IPS-18c (cell line): ENCODE measurements around the gene MAPK11.
"Not testable (repeated sequence)": the region's sequence is repeated elsewhere in the genome, so short reads cannot be mapped to it uniquely, and the experiment has no call there.

Experiments used
- H3K4me3 ChIP-seq: 2 replicates; pipeline ENCODE4 v1.7.0; 2013; ENCODE audit warnings: low read depth, mild to moderate bottlenecking, low read length, moderate library complexity; ENCODE audit not compliant: insufficient read depth
- H3K9me3 ChIP-seq: one replicate; pipeline ENCODE4 v1.6.1; 2013; ENCODE audit warnings: mild to moderate bottlenecking, low read length, moderate library complexity; ENCODE audit not compliant: control insufficient read depth, insufficient read depth

MAPK11 gene

GRCh38 chr22:50273352-50273751 is 3.2 kb upstream of the MAPK11 start:
- H3K9me3 ChIP-seq, H3K4me3 ChIP-seq: not testable (repeated sequence)

DNA sequence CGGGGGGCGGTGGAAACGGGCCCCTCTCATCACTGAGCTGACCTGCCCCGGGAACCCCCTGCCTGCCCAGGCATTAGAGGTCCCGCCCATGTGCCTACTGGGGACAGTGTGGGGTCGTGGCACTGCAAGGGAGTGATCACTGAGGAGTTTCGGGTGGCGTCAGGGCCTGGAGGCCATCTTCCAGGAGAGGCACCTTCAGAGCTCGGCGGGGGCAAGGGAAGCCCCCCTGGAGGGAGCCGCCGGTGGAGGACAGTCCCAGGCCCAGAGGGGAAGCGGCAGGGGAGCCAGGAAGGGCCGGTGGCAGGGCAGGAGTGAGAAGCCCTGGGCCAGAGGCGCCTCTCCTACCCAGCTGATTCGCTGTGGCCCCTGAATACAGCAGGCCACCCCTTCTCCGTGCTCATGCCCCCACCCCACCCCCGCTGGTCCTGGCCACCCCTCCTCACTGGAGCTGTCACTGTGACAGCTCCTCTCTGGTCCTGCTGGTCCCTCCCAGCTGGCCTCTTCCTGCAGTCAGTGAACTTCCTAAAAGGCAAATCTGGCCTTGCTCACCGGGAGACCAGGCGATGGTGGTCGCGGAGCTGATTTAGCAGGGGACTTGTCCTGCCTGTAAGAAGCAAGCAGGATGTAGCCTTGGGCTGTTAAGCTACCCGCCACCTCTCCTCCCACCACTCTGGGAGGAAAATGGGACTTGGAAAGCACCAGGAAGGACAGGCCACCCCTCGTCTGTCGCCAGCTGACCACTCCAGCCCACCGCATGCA is 2.0 kb upstream of the MAPK11 start:
- Histone ChIP-seq H3K9me3 (peaks cover 3% of the 10 kb centered on the region), H3K4me3 (peak overlapping the region; percentile 24)

GRCh38 chr22:50271519-50271970 is 1.4 kb upstream of the MAPK11 start:
- H3K4me3 ChIP-seq = peak overlapping the region; percentile 43
- peaks cover 3% of the 10 kb centered on the region for H3K9me3 ChIP-seq

- no peaks in the 10 kb centered on the region for H3K9me3 ChIP-seq
- H3K4me3 ChIP-seq = peak overlapping the region; percentile 43
Observed at GRCh38 chr22:50270666-50271394, 650 bp upstream of the MAPK11 start.

GRCh38 chr22:50269573-50269969 is 609 bp downstream of the MAPK11 start:
- Histone ChIP-seq H3K4me3 (peak overlapping the region; percentile 34; the same call in 1 of the 2 replicates), H3K9me3 (no peaks in the 10 kb centered on the region)

DNA sequence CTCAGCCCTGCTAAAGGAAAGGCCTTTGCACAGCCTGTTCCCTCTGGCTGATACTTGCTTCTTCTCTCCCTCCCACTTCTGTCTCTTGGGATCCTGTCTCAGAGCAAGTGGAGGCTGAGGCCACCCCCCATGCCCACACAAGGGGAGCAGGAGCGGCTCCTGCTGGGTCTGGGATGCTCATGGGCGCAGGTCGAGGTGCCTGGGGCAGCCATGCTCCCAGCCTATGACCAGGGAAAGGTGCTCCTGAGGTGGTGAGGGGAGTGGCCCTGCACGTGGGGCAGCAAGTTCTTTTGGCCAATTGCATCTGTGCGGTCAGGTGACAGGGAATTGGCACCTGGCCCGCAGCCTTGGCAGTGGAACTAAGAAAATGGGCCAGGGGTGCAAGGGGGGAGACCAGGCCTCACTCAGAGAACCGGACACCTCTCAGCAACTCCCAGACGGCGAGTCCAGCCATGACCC is 1.5 kb downstream of the MAPK11 start:
- Histone ChIP-seq H3K9me3 (no peaks in the 10 kb centered on the region), H3K4me3 (no peak overlapping the region)

- Histone ChIP-seq H3K4me3 (peak overlapping the region; percentile 28; the same call in 1 of the 2 replicates), H3K9me3 (no peaks in the 10 kb centered on the region)
Observed at GRCh38 chr22:50267591-50268390, 2.4 kb downstream of the MAPK11 start.

DNA sequence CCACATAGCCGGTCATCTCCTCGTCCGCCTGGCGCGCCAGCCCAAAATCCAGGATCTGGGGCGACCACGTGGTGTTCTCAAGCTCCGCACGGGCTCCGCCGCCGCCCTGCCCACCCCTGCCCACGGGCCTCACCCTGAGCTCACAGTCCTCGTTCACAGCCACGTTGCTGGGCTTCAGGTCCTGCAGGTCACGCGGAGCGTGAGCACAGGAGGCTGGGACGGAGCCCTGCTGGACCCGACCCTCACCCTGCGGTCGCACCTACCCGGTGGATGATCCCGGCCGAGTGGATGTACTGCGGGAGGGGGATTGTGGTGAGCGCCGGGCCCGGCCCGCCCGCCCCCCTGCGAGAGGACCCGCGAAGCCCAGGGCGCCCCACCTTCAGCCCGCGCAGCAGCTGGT is 3.2 kb downstream of the MAPK11 start:
- H3K4me3 ChIP-seq = peak overlapping the region; percentile 28; the same call in 1 of the 2 replicates
- no peaks in the 10 kb centered on the region for H3K9me3 ChIP-seq

GRCh38 chr22:50264946-50265669 is 5.1 kb downstream of the MAPK11 start:
- no peak overlapping the region for H3K4me3 ChIP-seq

GRCh38 chr22:50264104-50264745 is 6.0 kb downstream of the MAPK11 start:
- Histone ChIP-seq H3K4me3 (no peak overlapping the region), H3K9me3 (no peaks in the 10 kb centered on the region)

More at GRCh38 chr22:50264946-50265669, 5.1 kb downstream of the MAPK11 start:
- H3K9me3 ChIP-seq = no peaks in the 10 kb centered on the region

- Histone ChIP-seq H3K9me3 (no peaks in the 10 kb centered on the region), H3K4me3 (no peak overlapping the region)
Observed at GRCh38 chr22:50262973-50263617, 7.1 kb downstream of the MAPK11 start.

DNA sequence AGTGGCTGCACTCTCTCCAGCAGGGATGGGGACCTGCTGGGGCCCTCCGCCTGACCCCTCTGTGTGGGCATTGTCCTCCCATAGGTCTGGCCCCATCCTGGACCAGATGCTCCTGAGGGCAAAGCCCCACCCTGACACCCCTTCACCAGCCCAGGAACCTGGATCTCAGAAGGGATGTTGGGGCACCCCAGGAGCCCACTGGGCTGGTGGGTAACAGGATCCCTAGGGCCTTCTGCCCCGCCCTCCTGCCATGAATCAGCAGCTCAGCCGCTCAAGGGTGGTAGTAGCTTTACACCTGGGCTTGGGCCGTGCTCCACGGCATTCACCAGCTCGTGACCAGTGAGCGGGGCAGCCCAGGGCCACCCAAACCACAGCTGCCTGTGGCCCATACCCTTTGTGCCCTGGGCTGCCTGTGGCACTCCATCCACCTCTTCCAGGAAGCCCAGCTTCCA is 7.7 kb downstream of the MAPK11 start:
- no peaks in the 10 kb centered on the region for H3K9me3 ChIP-seq
- no peak overlapping the region for H3K4me3 ChIP-seq

DNA sequence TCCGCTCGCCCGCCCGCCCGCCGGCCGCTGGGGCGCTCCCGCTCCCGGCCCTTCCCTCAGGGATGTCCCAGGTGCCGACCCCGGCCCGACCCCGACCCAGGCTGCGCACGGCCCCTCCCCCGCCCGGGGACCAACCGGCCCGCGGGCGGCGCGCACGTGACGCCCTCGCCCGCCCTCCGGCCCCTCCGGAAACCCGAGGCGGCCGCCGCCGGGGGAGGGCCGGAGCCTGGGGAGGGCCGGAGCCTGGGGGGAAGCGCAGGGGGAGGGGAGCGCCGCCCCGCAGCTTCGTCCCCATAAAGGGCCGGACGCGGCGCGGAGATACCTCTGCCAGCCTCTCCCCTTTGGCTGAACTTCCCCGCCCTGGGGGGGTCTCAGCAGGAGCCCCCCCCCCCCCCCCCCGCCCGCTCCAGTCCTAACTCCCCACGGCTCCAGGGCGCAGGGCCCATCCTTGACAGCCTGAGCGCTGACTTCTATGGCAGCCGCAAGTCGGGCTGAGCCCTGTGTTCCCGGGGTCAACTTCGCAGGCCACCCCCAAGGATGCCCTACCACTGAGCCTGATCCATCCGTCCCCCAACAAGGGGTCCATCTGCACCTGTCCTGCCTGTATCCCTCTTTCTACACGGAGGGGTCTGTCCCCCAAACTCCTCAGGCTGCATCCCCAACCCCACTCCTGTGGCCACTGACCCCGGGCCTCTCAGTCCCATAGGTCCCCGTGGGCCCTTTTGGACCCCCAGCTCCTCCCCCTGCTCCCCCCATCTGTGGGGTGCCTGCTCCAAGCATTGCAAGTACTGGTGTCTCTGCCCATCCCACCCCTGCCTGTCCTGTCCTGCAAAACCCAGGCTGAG is 8.3 kb downstream of the MAPK11 start, which contains the start of gene MAPK12:
Gene MAPK12, minus strand, starts transcription at position 69 of the 845 bp plus-strand sequence. CDS start 174 bp downstream, outside the sequence.
- peak within 1 kb of the TSS; percentile 55 for H3K4me3 ChIP-seq
- H3K9me3 ChIP-seq = no peaks in the 10 kb centered on the region

DNA sequence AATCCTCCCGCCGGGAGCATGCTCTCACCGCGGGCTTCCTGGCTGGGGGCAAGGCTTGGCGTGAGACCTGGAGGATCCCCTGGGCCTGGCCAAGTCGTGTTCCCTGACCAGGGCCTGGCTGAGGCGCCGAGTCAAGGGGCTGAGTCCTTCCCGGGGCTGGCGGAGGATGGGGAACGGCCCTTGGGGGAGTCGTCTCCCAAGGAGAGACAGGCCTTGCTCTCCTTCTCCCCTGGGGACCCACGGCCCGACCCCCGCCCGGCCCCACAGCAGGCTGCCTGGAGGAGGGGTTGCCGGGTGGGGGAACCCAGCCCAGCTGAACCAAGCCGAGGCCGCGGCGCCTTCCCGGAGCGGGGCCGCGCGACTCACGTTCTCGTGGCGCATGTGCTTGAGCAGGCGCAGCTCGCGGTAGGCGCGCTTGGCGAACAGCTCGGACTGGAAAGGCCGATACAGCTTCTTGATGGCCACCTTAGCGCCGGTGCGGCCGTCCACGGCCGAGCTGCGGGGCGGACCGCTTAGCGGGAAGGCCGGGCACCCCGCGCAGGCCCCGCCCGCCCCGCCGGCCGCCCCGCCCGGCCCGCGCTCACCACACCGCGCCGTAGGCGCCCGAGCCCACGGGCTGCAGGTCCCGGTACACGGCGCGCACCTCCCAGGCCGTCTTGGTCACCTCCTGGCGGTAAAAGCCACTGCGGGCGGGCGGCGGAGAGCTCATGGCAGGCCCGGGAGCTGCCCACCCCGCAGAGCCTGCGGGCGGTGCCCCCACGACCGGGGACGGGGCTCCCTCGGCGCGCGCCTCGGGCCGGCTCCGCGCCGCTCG is 9.2 kb downstream of the MAPK11 start:
- no peaks in the 10 kb centered on the region for H3K9me3 ChIP-seq

More for the DNA sequence above, 9.2 kb downstream of the MAPK11 start:
- peak overlapping the region; percentile 55 for H3K4me3 ChIP-seq
